Activated gamma-delta T cell (primary cell): ENCODE data around the gene UFL1.
"Not testable (repeated sequence)": the region's sequence is repeated elsewhere in the genome, so short reads cannot be mapped to it uniquely, and the experiment has no call there.

Source experiments
- DNase-seq: peaks from one replicate; lab custom pipeline; 2025; lab: John Stamatoyannopoulos, UW
- total RNA-seq, 2 donors: gene quantifications; one replicate each; lab custom pipeline; 2026; lab: John Stamatoyannopoulos, UW

Gene UFL1
- 110 to 134 reads per million in 2 donors for total RNA-seq

DNA sequence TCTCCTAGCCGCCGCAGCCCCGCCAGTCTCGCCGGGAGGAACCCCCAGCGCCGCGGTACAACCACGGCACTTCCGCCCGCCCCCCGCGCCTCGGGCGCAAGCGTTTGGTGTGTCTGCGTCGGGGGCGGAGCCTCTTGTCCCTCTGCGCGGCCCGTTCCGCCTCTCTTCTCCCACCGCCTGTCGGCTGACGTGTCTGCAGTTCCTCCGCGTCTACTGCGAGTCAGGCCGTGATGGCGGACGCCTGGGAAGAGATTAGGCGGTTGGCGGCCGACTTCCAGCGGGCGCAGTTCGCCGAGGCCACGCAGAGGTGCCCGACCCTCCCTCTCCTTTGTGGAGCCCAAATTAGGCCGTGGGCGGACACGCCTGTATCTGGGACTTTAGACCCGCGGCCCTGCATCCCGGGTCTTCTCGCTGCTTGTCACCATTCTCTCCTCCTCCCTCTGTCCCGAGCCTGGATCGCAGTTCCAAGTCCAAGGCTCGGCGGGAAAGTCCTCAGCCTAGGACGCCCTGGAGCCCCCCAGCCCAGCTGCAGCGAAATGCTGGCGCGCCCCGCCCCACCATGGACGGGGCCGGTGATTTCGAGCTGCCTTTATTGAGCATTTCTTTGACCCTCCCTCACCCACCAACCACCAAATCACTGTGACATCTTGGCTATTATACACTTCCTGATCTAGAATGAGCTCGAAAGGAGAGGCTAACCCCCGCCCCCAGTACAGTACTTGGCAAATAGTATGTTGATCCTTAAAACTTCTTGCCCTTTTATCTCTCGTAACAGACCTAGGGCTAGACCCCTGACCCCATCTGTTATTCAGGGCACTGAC lies at the start of gene UFL1:
UFL1 (plus strand) TSS at position 163 of the 821 bp plus-strand sequence; CDS start at position 231, 68 bp downstream.
- DNase-seq, result peak; percentile 89

DNA sequence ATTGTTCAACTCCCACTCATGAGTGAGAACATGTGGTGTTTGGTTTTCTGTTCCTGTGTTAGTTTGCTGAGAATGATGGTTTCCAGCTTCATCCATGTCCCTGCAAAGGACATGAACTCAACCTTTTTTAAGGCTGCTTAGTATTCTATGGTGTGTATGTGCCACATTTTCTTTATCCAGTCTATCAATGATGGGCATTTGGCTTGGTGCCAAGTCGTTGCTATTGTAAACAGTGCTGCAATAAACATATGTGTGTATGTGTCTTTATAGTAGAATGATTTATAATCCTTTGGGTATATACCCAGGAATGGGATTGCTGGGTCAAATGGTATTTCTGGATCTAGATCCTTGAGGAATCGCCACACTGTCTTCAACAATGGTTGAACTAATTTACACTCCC lies 49.3 kb upstream of the UFL1 start:
- not testable (repeated sequence) for DNase-seq

- DNase-seq, result no peak
Observed at GRCh38 chr6:96478695-96479094, 42.9 kb upstream of the UFL1 start.

- no peak for DNase-seq
Observed at GRCh38 chr6:96491926-96492325, 29.7 kb upstream of the UFL1 start.

GRCh38 chr6:96499781-96500180 lies 21.8 kb upstream of the UFL1 start:
- DNase-seq, result peak; percentile 18

DNA sequence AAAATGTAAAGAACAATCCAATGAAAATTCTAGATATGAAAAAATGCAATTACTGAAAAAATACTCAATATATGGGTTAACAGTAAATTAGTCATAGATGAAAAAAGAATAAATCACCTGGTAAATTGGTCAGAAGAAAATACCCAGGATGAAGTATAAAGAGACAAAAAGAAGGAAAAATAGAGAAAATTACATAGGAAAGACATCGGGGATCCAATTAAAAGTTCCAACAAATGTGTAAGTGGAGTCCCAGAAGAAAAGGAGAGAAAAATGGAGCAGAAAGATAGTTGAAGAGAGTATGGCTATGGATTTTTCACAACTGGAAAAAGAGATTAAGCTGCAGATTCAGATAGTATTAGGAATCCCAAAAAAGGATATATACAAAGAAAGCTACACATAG lies 18.7 kb upstream of the UFL1 start:
- DNase-seq, result no peak

DNA sequence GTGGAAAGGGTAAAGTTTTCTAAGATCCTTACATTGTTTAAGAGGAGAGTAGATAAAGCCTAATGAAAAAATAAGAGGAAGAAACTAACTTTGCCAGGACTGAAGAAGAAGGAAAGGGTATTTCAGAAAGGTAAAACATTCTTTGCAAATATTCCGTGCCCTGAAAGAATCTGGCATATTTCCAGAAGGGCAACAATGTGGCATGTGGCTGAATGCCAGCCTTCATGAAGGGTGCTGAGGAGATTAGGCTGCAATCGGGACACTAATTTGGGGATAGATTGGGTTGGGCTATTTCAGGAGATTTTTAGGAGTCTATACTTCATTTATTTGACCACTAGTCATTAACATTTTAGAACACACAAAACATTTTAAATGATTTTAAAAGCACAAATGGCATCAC lies 16.2 kb upstream of the UFL1 start:
- DNase-seq, result no peak

GRCh38 chr6:96509281-96509680 lies 12.3 kb upstream of the UFL1 start:
- DNase-seq, result no peak

DNA sequence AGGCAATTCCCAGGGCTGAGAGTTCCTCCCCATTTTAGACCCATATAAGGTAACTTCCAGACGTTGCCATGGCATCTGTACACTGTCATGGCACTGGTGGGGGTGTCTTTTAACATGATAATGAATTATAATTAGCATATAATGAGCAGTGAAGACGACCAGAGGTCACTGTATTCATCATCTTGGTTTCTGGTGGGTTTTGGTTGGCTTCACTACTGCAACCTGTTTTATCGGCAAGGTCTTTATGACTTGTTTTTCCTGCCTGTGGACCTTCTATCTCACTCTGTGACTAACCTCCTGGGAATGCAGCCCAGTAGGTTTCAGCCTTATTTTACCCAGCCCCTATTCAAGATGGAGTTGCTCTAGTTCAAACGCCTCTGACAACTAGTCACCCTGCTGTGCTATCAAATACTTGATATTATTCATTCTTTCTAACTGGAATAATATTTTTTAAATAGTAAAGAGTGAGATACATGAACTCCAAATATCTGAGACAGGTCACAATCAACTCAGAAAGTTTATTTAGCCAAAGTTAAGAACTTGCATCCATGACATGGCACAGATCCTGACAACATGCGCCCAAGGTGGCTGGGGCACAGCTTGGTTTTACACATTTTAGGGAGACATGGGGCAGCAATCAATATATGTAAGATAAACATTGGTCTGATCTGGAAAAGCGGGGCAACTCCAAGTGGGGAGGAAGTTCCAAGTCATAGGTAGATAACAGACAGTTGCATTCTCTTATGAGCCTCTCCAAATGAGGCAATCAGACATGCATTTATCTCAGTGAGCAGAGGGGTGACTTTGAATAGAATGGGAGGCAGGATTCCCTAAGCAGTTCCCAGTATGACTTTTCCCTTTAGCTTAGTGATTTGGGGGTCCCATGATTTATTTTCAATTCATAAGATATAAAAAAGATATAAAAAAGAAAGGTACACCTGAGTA lies 1.2 kb upstream of the UFL1 start:
- DNase-seq, result no peak

GRCh38 chr6:96521306-96521643 lies 331 bp upstream of the UFL1 start:
- no peak for DNase-seq

- DNase-seq, result no peak
Observed at GRCh38 chr6:96522465-96523009, 931 bp downstream of the UFL1 start.

- no peak for DNase-seq
Observed at GRCh38 chr6:96528193-96528592, 6.6 kb downstream of the UFL1 start.

DNA sequence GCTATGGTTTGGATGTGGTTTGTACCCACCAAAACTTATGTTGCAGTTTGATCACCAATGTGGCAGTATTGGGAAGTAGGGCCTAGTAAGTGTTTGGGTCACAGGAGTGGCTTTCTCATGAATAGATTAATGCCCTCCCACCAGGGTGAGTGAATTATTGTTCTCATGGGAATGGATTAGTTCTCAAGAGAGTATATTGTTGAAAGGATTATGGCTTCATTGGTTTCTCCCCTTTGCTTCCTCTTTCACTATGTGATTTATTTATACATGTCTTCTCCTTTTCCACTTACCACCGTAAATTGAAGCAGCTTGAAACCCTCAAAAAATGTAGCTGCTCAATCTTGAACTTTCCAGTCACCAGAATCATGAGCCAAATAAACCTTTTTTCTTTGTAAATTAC lies 10.8 kb downstream of the UFL1 start:
- no peak for DNase-seq

DNA sequence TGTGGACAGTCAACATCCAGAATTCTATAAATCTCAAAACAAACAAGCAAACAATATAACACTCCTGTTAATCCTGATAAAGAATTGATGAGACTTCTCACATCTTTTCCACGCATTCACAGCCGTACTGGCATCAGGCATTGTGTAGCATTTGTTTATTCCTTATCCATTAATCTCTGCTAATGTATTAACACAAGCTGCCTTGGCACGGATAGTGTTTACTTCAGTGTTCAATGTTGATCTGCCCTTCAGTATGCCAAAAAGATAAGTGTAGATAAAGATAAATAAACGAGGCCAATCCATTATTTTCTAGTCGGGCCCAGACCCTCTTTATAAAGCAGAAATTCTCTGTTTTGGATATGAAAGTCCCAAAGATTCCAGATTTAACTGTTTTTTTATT lies 16.1 kb downstream of the UFL1 start:
- no peak for DNase-seq

- no peak for DNase-seq
Observed at GRCh38 chr6:96542702-96543101, 21.1 kb downstream of the UFL1 start.

DNA sequence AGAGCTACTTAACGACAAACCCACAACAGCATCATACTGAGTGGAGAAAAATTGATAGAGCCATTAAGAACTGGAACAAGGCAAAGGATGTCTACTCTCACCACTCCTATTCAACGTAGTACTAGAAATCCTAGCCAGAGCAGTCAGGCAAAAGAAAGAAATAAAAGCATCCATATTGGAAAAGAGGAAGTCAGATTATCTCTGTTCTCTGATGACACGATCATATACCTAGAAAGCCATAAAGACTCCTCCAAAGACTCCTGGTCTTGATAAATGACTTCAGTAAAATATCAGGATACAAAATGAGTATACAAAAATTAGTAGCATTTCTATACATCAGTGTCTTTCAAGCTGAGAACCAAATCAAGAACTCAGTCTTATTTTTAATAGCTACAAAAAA lies 24.3 kb downstream of the UFL1 start:
- DNase-seq, result no peak

DNA sequence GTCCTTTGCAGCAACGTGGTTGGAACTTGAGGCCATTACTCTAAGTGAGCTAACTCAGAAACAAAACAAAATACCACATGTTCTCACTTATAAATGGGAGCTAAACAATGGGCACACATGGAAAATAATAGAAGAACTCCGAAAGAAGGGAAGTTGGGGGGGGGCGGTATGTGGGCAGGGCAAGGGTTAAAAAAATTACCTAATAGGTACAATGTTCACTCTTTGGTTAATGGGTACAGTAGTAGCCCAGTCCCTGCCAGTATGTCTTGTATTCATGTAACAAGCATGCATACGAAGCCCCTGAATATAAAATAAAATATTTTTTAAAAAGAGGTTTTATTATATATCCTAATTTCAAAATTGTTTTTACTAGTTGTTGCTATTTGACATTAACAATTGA lies 26.0 kb downstream of the UFL1 start:
- DNase-seq, result no peak

DNA sequence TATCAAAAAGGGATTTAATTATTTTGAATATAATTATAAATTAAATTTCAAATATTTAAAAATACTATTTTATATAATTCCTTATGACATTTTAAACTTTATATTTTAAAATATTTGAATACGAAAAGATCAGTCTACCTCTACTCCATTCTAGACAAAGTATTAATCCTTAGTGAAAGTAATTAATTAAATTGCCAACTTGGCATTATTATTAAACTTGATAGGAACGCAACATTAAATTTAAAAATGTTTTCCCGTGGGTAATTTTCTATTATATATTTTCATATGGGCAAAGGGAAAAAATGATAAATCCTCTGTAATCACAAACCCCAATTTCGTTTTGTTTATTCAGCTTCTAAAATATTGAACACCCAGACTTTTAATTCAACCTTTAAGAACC lies 33.0 kb downstream of the UFL1 start:
- DNase-seq, result no peak

DNA sequence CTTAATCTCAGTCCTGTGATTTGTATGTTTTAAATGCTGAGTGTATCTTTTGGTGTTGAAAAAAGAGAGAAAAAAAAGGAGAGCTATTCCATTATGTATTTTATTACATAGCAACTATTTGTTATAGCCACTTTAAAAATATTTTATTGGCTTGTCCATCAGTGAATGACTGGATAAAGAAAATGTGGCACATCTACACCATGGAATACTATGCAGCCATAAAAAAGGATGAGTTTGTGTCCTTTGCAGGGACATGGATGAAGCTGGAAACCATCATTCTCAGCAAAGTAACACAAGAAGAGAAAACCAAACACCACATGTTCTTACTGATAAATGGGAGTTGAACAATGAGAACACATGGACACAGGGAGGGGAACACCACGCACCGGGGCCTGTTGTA lies 38.1 kb downstream of the UFL1 start:
- not testable (repeated sequence) for DNase-seq

DNA sequence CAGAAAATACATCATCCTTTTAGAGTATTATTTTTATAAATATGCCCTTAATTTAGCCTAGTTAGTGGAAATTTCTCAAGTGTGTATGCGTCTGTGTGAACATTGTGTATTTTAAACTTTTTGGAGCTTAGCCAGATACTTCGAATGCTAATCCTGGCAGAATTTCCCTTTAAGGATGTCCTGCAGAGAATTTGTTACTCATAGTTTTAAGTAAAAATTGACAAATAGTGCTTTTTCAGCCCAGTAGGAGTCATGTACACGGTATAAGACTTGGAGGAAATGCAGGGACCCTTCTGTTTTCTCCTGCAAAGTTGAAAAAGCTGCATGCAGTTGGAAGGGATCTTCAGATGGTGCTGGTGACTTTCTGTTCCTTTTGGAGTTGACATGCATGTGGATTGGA lies 41.3 kb downstream of the UFL1 start, which contains the start of gene FHL5:
FHL5 (plus strand) TSS at position 243 of the 400 bp plus-strand sequence. CDS start 40,486 bp downstream, outside the sequence.
- DNase-seq, result no peak

DNA sequence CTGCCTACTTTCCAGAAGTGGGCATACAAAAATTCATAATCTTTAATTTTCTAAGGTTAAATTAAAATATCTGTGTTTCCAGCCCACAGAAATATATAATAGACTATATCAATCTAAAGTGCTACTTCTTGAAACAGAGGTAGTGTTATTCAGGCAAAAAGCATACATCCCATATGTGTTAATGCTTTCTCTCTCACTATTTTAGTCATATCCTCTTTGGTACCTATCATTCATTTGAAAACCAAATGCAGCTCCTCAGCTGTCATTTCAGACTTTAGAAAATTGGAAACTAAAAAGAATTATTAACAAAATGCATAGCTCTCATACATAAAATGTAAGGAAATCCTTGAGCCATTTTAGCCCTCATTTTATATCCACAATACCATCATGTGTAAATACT lies 42.2 kb downstream of the UFL1 start:
- DNase-seq, result no peak

DNA sequence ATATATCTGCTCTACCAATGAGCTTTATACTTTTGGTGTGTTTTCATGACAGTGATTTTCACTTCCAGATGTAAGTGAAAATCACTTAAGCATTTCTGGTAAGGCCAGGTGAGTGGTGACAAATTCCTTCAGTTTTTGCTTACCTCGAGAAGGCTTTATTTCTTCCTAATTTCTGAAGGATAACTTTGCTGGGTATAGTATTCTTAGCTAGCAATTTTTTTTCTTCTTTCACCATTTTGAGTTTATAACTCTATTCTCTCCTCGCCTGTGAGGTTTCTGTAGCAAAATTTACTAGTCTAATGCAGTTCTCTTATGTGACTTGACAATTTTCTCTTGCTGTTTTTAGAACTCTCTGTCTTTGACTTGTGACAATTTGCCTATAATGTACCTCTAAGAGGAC lies 48.4 kb downstream of the UFL1 start:
- no peak for DNase-seq

DNA sequence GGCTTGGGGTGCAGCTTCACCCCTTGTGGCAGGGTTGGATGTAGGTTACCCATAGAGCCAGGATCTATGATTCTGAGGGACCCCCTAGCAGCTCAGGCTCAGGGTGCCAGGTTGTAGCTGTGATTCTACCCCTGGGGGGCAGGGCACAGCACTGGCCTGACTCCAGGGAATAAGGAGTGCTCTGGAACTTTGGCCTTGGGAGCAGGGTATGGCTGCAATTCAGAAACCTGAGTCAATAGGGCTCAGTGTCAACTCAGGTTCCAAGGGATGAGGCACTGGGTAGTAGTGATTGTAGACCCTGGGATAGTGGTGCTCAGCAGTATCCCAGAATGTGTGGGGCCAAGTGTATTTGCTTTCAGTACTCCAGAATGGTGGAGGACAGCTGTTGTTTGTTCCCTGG lies 49.9 kb downstream of the UFL1 start:
- DNase-seq, result no peak
